ENCODE measurements around the gene VCAN. TPM values are rescaled to one million over a fixed set of nuclear protein-coding genes. Genes with fewer than 3 reads are reported as not detected.

Gene VCAN
- total and polyA plus RNA-seq, 2 donors (not counting 1 experiment from before 2014, with no cell fraction given), result 2.0 TPM; not detected in 1

GRCh38 chr5:83475391-83475863 lies 3.9 kb downstream of the VCAN start:
- ATAC-seq (ENCODE audit: low read depth), result no peak
- H3K27me3 Mint-ChIP-seq, result peaks cover 68% of the 10 kb centered on the region
- no peaks in the 10 kb centered on the region for H3K79me2 ChIP-seq (ENCODE audit: control insufficient read depth, insufficient read depth, low read length)

More at GRCh38 chr5:83475391-83475863, 3.9 kb downstream of the VCAN start:
- no peaks in the 10 kb centered on the region for H3K9me3 Mint-ChIP-seq (ENCODE audit: insufficient read depth)
- H4K20me1 ChIP-seq (ENCODE audit: control insufficient read depth, insufficient read depth, low read length, poor library complexity, severe bottlenecking), result no peaks in the 10 kb centered on the region
- H3K36me3 ChIP-seq (replicated peaks in 1 of 2; ENCODE audit: control extremely low read depth in 1 of 2, control insufficient read depth in 1 of 2, extremely low read depth in 1 of 2, insufficient read depth in 2 of 2, low read length in 1 of 2), result no peaks in the 10 kb centered on the region
- H3K4me1 Mint-ChIP-seq, result peaks cover 38% of the 10 kb centered on the region
- H3K27ac ChIP-seq (ENCODE audit: low read length in 2 of 2), result no peak overlapping the region
- intact Hi-C loops (cut with micrococcal nuclease), result no loop called here
- TF ChIP-seq EZH2 (IDR thresholded peaks at IDR 0.05; ENCODE audit: borderline replicate concordance, insufficient read depth, low read depth, low read length, poor library complexity, severe bottlenecking) (no peak), CTCF (IDR thresholded peaks at IDR 0.05) (no peak)
- no peak overlapping the region for H3K4me3 ChIP-seq (ENCODE audit: control extremely low read depth in 1 of 5, extremely low read depth in 1 of 5, insufficient read depth in 1 of 5, low read depth in 2 of 5, low read length in 4 of 5)
- no peak overlapping the region for H3K9ac ChIP-seq (ENCODE audit: low read length)
- H3K4me1 ChIP-seq (ENCODE audit: control insufficient read depth in 2 of 2, insufficient read depth in 2 of 2, low read length in 2 of 2), result peaks cover 33 to 39% of the 10 kb centered on the region in 2 donors
- H3K4me2 ChIP-seq (replicated peaks; ENCODE audit: low read depth, low read length, poor library complexity, severe bottlenecking), result no peak overlapping the region
- H3K9me3 ChIP-seq (ENCODE audit: control extremely low read depth in 1 of 3, control insufficient read depth in 2 of 3, insufficient read depth in 1 of 3, low read length in 2 of 3), result peaks cover 0 to 21% (median 0%) of the 10 kb centered on the region in 3 donors
- peak overlapping the region; percentile 70 for H3K4me3 Mint-ChIP-seq
- no peak overlapping the region for H3K27ac Mint-ChIP-seq
- POLR2A ChIA-PET, result no interaction called here
- WGBS (ENCODE audit: insufficient coverage), result 50% methylated on average over 1 of the region's 5 CpGs
- H2AFZ ChIP-seq (ENCODE audit: insufficient read depth, low read depth, low read length, poor library complexity, severe bottlenecking), result no peak overlapping the region
- DNase-seq, result no peak
- H3K27me3 ChIP-seq (replicated peaks in 1 of 4; ENCODE audit: control extremely low read depth in 1 of 4, control insufficient read depth in 3 of 4, insufficient read depth in 4 of 4, low read length in 3 of 4), result peaks cover 0 to 48% (median 44%) of the 10 kb centered on the region in 4 experiments
- CTCF ChIA-PET, result no interaction called here

Measured in B cell (primary cell).